HG02981 (cell line): ENCODE data around the gene PTPRD.

Experiments used
- ATAC-seq: cut with Tn5 transposase; IDR thresholded peaks from one replicate; pipeline ENCODE4 v1.9.1; 2021; ENCODE audit warnings: mild to moderate bottlenecking, moderate library complexity; ENCODE audit not compliant: unreplicated experiment

The PTPRD gene

DNA sequence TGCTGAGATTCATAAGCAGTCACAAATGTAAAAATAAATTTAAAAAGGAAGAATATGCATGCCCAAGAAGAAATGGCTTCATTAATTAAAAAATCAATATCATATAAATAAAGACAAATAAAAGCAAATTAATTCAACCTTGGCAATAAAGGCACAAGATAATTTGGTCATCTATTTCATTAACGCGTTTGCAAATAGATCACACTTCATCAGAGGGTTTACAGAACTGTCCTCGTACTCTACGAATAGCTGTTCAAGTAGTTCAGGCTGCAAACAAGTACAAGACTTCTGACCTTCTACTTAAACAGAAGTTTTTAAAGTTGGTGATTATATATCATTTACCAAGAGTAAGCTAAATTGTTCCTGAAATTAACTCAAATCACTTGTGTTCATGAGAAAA lies 2038.0 kb downstream of the PTPRD start:
- no peak for ATAC-seq

DNA sequence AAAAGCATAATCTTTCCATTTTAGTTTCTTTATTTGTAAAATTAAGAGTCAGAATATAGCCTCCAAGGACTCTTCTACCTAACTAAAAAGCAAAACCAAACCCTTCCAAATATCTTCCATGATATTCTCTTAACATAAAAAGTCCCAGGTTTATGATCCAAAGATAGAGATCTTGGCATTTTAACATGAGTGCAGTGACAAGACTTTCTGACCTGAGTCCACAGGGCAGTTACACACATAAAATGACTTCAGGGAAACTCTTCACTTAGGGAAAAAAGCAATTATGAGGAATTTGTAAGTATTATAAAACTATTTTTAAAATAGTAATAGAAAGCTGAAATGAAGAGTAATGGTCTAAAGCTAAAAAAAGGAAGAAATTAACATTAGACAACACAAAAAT lies 2040.6 kb downstream of the PTPRD start:
- no peak for ATAC-seq

- no peak for ATAC-seq
These were observed 2041.2 kb downstream of the PTPRD start for GRCh38 chr9:8571643-8572042.

- no peak for ATAC-seq
These were observed 2042.0 kb downstream of the PTPRD start for GRCh38 chr9:8570776-8571175.

DNA sequence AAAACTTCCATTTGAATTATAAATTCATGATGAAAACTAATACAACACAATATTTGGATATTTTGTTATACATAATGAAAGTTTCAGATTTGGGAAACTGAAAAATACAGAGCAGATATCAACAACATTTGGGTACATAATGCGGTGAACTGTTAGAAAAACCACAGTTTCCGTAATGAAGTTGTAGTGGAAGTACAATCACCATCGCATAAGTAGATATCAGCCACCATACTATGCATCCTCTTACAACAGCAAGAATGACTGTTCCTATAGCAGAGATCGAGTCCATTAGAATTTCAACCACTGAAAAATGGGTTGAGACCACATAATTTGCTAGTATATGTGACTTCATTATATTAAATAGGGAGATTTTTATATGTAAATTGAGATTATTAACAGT lies 2043.0 kb downstream of the PTPRD start:
- no peak for ATAC-seq

DNA sequence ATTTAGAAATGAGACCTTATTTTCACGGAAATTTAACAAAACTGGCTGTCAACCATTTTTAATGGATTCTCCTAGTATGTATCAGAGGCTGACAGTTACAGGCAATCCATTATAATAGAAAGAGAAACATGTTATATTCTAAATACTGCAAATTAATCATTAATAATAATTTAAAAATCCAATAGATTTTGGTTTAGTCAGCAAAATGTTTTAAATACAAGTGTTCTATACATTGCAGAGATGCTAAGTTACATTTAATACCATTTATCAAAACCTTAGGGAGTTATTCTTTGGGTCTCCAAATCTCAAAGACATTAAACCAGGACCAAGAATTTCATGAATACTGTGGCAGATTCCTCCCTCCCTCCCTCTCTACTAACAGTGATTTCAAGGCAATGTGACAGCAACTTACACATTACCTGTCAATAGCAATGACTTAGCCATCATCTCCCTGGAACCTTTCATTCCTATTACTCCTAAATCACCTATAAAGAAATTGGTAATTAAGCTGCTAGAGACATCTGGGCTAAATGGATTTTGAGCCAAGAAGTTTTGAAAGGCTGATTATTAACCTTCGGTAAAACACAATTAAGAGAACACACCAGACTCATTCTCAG lies 2044.7 kb downstream of the PTPRD start:
- no peak for ATAC-seq

DNA sequence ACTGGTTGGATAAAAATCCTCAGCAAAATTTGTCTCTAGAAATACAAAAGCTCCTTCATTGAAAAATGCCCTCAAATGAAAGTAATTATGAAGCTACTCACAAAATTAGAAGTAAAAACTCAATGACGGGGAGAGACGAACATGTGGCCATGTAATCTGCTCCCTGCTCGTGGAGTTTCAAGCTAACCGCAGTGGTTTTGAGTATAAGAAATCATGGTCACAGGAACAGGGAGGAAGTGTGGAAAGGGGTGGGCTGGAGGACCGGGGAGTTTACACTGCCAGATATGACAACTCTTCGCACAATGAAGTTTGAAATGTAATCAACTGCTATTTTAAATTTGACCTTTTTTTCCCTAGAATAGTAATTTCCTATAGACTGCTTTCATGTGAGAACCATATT lies 2047.8 kb downstream of the PTPRD start:
- ATAC-seq, result no peak

GRCh38 chr9:8560560-8561525 lies 2052.0 kb downstream of the PTPRD start:
- ATAC-seq, result no peak

GRCh38 chr9:8558176-8558575 lies 2054.6 kb downstream of the PTPRD start:
- no peak for ATAC-seq

DNA sequence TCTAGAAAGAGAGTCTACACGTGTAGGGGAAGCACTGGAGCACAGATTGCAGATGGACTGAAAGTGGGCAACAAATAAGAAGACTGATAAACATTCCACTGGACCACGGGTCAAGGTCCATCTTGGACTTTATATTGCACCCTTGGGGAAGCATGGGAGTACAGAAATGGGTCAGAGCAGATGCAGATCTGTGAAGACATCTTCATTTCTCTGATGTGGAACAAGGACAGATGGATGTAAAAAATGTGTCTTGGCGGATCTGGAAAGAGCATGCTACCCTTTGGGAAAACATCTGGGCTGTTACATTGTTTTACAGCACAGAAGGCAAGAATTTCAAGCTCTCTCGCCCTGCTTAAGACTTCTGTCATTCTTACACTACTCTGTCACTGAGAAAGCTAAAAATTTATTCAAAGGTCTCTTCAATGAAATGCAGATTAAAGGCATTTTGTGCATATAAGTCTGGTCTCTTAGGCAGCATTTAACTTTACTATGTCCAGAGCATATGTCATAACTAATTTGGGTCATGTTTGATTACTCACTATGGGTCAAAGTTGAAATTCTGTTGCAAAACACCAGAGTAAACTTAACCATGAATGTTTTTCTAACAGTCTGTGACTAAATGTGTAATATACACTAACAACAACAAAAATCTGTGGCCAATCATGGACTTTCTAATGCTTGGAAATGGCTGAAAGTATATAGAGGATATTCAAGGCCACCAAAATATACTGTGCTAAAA lies 2056.9 kb downstream of the PTPRD start:
- no peak for ATAC-seq

- no peak for ATAC-seq
These were observed 2059.4 kb downstream of the PTPRD start for GRCh38 chr9:8553444-8553843.

DNA sequence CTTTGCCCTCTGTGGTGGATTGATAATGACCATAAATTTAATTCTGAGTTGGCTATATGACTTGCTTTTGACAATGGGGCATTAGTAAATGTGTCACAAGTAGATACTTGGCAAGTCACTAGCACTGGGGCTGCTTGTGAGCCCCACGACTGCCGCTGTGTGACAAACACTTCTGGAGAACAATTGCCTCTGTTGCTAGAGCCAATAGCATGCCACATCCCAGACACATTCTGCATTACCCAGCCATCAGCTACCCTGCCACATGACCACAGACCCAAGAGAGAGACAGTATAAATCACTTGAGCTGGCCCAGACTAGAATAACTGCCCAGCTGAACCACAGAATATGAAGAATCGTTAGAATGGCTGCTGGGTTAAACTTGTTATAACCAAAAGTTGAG lies 2060.1 kb downstream of the PTPRD start:
- ATAC-seq, result no peak

DNA sequence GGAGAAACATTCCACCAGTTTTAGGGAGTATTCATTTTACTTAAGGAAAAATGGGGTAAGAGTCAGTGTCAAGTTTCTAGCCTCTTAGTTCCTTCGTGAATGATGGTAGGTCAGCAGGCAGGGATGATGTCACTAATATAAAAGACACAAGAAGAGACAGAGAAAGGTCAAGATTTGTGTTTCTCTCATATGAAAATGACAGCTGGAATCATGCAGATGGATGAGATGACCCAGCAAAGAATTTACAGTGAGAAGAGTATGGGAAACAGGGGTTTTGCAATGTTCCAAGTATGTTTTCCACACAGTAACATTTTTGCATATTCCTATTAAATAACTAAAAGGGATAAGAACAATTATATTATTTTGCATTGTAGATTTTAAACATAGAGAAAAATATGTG lies 2063.6 kb downstream of the PTPRD start:
- no peak for ATAC-seq

DNA sequence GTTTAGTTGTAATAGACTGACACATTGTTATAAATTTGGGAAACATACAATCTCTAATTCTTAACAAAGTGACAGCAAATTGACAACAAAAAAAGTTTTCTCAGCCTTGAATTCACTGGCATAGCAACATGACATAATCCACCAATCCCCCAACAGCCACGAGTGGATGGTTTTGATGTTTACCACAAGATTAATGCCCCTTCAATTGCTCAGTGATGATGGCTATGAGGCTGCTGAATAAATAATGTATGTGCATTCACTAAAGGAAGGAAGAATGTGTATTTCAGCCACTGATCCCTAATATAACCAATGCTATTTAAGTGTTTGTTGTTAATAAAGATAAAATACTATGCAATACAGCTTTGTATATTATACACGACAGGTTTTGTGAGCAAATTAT lies 2069.6 kb downstream of the PTPRD start:
- no peak for ATAC-seq

- no peak for ATAC-seq
These were observed 2070.3 kb downstream of the PTPRD start for GRCh38 chr9:8542537-8542936.

DNA sequence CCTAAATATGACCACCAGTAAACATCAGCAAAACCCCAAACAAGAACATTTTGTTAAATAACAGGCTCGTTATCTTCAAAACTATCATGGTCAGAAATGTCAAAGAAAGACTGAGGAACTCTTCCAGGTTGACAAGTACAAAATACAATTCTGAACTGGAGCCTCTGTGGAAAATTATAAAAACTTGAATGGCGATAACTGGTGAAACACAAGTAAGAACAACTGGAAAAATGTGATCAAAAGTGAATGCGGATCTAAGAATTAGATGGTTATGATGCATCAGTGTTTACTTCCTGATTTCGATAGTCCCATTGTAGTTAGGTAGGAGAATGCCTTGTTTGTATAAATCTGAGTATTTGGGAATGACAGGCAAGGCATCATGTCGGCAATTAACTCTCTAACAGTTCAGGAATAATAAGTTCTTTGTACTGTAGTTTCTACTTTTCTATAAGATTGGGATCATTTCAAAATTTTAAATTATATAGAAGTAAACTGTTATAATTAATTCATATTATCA lies 2073.1 kb downstream of the PTPRD start:
- ATAC-seq, result no peak

DNA sequence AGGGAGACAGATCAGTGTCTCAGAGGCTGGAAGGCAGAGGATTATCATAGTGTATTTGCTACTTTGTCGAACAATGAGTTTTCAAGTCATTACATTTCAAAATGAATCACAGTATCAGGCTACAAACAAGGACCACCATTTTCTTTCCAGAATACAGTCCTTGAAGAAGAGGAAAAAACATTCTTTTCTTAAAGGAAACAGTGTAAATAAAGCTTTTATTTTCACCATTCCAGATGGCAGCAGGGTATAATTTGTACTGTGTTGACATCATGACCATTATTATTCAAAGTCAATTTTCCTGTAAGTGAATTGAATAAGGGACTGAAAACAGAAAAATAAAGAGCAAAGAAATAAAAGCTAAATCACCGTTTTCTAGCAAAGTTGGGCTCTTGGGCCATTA lies 2076.0 kb downstream of the PTPRD start:
- ATAC-seq, result no peak

GRCh38 chr9:8534828-8535227 lies 2078.0 kb downstream of the PTPRD start:
- no peak for ATAC-seq

GRCh38 chr9:8533681-8534080 lies 2079.1 kb downstream of the PTPRD start:
- ATAC-seq, result no peak

DNA sequence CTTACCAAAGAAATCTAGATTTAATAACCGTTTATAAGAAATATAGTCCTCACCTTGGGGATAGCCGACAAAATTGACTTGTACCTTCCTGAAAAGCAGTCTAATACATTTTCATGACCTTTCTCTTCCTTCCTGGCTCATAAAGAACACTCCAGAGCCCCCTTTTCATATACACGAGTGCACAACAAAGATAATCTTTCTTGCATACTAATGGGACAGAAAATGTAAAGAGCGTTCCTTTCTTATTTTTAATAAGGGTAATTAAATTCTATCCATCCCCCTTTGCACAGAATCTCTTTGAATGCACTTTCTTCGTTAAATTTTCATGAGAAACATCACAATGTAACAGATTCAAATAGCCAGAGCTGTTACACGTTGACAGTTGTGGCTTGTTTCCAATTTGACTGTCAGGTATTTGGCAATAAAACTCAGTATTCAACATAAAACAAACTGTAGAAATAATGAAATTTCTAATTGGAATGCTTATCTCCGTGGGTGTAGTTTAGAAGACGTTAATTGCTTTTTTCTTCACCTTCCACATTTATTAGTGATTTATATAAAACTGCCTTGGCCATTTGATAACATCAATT lies 2080.9 kb downstream of the PTPRD start:
- ATAC-seq, result no peak

DNA sequence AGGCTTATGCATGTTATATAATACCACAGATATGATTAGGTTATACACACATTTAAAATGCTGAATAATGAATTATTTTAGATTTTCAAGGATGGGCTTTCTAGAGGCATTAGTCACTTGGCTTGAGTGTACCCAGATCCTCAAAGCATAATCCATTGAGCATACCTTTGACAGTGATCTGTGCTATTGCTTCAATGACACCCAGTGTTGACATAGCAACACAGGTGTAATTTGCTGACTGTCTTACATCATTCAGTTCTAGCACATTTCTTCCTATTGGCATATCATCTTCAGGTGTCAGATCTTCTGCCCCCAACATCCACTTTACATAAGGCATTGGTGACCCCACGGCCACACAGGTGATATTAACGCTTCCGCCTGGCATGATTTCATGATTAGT lies 2091.7 kb downstream of the PTPRD start:
- ATAC-seq, result no peak
